HEK293 (cell line): ENCODE data around the gene ZNF559.

Experiments used
- ZNF114 ChIP-seq: fragments of 450-650 bp; formaldehyde crosslinking; IDR thresholded peaks from 2 replicates; pipeline ENCODE4 v1.5.0; 2017; ENCODE audit warnings: missing biosample characterization, missing genetic modification characterization
- ZNF791 ChIP-seq: fragments of 450-650 bp; formaldehyde crosslinking; IDR thresholded peaks from 2 replicates; pipeline ENCODE4 v1.5.1; 2016; ENCODE audit warnings: missing biosample characterization, missing genetic modification characterization
- ZSCAN30 ChIP-seq: fragments of 450-650 bp; IDR thresholded peaks from 2 replicates; pipeline ENCODE4 v1.5.1; 2018; ENCODE audit warnings: missing biosample characterization, mild to moderate bottlenecking, missing genetic modification characterization, moderate library complexity
- TF ChIP-seq, protein P1 (sequence below): fragments of 450-650 bp; IDR thresholded peaks from 2 replicates; pipeline ENCODE4 v1.5.1; 2018; ENCODE audit warnings: missing biosample characterization, missing genetic modification characterization
- TF ChIP-seq, protein P2 (sequence below): fragments of 450-650 bp; formaldehyde crosslinking; IDR thresholded peaks from 2 replicates; pipeline ENCODE4 v1.5.1; 2016; ENCODE audit warnings: missing biosample characterization, missing genetic modification characterization
- TF ChIP-seq, protein P3 (sequence below): fragments of 450-650 bp; formaldehyde crosslinking; IDR thresholded peaks from 2 replicates; pipeline ENCODE4 v1.5.1; 2017; ENCODE audit warnings: missing biosample characterization, missing genetic modification characterization
- TF ChIP-seq, protein P4 (sequence below): fragments of 450-650 bp; formaldehyde crosslinking; IDR thresholded peaks from 2 replicates; pipeline ENCODE4 v1.5.1; 2016; ENCODE audit warnings: missing biosample characterization, missing genetic modification characterization
- TF ChIP-seq, protein P5 (sequence below): fragments of 450-650 bp; formaldehyde crosslinking; IDR thresholded peaks from 2 replicates; pipeline ENCODE4 v1.5.1; 2016; ENCODE audit warnings: missing biosample characterization, missing genetic modification characterization, borderline replicate concordance
- TF ChIP-seq, protein P6 (sequence below): fragments of 450-650 bp; formaldehyde crosslinking; IDR thresholded peaks from 2 replicates; pipeline ENCODE4 v1.5.1; 2017; ENCODE audit warnings: missing biosample characterization, mild to moderate bottlenecking, missing genetic modification characterization, moderate library complexity
- TF ChIP-seq, protein P7 (sequence below): fragments of 450-650 bp; formaldehyde crosslinking; IDR thresholded peaks from 2 replicates; pipeline ENCODE4 v1.5.1; 2016; ENCODE audit warnings: missing biosample characterization, missing genetic modification characterization

DNA sequence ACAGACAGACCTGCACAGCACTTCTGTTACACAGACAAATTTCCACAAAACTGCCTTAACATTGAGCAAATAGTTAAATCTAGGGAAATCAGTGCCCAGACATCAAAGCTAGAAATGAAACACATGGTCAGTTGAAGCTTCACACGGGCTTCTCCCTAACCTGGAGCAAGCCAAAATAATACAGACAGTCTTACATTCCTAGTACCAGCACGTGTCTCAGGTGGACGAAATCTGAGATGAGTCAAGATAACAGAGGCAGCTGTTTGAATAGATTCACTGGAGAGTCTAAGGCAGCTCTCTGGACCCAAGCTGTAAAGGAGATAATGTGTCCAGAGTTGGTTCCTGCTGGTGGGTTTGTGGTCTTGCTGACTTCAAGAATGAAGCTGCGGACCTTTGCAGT lies 10.2 kb upstream of the ZNF559 start:
- TF ChIP-seq ZNF114 (tag by site-specific recombination), result no peak
- TF ChIP-seq, protein P1, sequence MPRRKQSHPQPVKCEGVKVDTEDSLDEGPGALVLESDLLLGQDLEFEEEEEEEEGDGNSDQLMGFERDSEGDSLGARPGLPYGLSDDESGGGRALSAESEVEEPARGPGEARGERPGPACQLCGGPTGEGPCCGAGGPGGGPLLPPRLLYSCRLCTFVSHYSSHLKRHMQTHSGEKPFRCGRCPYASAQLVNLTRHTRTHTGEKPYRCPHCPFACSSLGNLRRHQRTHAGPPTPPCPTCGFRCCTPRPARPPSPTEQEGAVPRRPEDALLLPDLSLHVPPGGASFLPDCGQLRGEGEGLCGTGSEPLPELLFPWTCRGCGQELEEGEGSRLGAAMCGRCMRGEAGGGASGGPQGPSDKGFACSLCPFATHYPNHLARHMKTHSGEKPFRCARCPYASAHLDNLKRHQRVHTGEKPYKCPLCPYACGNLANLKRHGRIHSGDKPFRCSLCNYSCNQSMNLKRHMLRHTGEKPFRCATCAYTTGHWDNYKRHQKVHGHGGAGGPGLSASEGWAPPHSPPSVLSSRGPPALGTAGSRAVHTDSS (tag by site-specific recombination), result no peak
- TF ChIP-seq, protein P2, sequence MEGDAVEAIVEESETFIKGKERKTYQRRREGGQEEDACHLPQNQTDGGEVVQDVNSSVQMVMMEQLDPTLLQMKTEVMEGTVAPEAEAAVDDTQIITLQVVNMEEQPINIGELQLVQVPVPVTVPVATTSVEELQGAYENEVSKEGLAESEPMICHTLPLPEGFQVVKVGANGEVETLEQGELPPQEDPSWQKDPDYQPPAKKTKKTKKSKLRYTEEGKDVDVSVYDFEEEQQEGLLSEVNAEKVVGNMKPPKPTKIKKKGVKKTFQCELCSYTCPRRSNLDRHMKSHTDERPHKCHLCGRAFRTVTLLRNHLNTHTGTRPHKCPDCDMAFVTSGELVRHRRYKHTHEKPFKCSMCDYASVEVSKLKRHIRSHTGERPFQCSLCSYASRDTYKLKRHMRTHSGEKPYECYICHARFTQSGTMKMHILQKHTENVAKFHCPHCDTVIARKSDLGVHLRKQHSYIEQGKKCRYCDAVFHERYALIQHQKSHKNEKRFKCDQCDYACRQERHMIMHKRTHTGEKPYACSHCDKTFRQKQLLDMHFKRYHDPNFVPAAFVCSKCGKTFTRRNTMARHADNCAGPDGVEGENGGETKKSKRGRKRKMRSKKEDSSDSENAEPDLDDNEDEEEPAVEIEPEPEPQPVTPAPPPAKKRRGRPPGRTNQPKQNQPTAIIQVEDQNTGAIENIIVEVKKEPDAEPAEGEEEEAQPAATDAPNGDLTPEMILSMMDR, result no peak
- no peak for TF ChIP-seq ZSCAN30 (tag by site-specific recombination)
- TF ChIP-seq, protein P3, sequence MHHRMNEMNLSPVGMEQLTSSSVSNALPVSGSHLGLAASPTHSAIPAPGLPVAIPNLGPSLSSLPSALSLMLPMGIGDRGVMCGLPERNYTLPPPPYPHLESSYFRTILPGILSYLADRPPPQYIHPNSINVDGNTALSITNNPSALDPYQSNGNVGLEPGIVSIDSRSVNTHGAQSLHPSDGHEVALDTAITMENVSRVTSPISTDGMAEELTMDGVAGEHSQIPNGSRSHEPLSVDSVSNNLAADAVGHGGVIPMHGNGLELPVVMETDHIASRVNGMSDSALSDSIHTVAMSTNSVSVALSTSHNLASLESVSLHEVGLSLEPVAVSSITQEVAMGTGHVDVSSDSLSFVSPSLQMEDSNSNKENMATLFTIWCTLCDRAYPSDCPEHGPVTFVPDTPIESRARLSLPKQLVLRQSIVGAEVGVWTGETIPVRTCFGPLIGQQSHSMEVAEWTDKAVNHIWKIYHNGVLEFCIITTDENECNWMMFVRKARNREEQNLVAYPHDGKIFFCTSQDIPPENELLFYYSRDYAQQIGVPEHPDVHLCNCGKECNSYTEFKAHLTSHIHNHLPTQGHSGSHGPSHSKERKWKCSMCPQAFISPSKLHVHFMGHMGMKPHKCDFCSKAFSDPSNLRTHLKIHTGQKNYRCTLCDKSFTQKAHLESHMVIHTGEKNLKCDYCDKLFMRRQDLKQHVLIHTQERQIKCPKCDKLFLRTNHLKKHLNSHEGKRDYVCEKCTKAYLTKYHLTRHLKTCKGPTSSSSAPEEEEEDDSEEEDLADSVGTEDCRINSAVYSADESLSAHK (tag by site-specific recombination), result no peak
- TF ChIP-seq, protein P4, sequence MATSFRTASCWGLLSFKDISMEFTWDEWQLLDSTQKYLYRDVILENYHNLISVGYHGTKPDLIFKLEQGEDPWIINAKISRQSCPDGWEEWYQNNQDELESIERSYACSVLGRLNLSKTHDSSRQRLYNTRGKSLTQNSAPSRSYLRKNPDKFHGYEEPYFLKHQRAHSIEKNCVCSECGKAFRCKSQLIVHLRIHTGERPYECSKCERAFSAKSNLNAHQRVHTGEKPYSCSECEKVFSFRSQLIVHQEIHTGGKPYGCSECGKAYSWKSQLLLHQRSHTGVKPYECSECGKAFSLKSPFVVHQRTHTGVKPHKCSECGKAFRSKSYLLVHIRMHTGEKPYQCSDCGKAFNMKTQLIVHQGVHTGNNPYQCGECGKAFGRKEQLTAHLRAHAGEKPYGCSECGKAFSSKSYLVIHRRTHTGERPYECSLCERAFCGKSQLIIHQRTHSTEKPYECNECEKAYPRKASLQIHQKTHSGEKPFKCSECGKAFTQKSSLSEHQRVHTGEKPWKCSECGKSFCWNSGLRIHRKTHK (tag by site-specific recombination), result no peak
- TF ChIP-seq, protein P5, sequence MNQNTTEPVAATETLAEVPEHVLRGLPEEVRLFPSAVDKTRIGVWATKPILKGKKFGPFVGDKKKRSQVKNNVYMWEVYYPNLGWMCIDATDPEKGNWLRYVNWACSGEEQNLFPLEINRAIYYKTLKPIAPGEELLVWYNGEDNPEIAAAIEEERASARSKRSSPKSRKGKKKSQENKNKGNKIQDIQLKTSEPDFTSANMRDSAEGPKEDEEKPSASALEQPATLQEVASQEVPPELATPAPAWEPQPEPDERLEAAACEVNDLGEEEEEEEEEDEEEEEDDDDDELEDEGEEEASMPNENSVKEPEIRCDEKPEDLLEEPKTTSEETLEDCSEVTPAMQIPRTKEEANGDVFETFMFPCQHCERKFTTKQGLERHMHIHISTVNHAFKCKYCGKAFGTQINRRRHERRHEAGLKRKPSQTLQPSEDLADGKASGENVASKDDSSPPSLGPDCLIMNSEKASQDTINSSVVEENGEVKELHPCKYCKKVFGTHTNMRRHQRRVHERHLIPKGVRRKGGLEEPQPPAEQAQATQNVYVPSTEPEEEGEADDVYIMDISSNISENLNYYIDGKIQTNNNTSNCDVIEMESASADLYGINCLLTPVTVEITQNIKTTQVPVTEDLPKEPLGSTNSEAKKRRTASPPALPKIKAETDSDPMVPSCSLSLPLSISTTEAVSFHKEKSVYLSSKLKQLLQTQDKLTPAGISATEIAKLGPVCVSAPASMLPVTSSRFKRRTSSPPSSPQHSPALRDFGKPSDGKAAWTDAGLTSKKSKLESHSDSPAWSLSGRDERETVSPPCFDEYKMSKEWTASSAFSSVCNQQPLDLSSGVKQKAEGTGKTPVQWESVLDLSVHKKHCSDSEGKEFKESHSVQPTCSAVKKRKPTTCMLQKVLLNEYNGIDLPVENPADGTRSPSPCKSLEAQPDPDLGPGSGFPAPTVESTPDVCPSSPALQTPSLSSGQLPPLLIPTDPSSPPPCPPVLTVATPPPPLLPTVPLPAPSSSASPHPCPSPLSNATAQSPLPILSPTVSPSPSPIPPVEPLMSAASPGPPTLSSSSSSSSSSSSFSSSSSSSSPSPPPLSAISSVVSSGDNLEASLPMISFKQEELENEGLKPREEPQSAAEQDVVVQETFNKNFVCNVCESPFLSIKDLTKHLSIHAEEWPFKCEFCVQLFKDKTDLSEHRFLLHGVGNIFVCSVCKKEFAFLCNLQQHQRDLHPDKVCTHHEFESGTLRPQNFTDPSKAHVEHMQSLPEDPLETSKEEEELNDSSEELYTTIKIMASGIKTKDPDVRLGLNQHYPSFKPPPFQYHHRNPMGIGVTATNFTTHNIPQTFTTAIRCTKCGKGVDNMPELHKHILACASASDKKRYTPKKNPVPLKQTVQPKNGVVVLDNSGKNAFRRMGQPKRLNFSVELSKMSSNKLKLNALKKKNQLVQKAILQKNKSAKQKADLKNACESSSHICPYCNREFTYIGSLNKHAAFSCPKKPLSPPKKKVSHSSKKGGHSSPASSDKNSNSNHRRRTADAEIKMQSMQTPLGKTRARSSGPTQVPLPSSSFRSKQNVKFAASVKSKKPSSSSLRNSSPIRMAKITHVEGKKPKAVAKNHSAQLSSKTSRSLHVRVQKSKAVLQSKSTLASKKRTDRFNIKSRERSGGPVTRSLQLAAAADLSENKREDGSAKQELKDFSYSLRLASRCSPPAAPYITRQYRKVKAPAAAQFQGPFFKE (tag by site-specific recombination), result no peak
- TF ChIP-seq, protein P6, sequence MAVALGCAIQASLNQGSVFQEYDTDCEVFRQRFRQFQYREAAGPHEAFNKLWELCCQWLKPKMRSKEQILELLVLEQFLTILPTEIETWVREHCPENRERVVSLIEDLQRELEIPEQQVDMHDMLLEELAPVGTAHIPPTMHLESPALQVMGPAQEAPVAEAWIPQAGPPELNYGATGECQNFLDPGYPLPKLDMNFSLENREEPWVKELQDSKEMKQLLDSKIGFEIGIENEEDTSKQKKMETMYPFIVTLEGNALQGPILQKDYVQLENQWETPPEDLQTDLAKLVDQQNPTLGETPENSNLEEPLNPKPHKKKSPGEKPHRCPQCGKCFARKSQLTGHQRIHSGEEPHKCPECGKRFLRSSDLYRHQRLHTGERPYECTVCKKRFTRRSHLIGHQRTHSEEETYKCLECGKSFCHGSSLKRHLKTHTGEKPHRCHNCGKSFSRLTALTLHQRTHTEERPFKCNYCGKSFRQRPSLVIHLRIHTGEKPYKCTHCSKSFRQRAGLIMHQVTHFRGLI, result no peak
- TF ChIP-seq ZNF791 (tag by site-specific recombination), result no peak
- TF ChIP-seq, protein P7, sequence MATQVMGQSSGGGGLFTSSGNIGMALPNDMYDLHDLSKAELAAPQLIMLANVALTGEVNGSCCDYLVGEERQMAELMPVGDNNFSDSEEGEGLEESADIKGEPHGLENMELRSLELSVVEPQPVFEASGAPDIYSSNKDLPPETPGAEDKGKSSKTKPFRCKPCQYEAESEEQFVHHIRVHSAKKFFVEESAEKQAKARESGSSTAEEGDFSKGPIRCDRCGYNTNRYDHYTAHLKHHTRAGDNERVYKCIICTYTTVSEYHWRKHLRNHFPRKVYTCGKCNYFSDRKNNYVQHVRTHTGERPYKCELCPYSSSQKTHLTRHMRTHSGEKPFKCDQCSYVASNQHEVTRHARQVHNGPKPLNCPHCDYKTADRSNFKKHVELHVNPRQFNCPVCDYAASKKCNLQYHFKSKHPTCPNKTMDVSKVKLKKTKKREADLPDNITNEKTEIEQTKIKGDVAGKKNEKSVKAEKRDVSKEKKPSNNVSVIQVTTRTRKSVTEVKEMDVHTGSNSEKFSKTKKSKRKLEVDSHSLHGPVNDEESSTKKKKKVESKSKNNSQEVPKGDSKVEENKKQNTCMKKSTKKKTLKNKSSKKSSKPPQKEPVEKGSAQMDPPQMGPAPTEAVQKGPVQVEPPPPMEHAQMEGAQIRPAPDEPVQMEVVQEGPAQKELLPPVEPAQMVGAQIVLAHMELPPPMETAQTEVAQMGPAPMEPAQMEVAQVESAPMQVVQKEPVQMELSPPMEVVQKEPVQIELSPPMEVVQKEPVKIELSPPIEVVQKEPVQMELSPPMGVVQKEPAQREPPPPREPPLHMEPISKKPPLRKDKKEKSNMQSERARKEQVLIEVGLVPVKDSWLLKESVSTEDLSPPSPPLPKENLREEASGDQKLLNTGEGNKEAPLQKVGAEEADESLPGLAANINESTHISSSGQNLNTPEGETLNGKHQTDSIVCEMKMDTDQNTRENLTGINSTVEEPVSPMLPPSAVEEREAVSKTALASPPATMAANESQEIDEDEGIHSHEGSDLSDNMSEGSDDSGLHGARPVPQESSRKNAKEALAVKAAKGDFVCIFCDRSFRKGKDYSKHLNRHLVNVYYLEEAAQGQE (tag by site-specific recombination), result no peak
